ENCODE measurements around the gene SNAPC4.
"Not testable (repeated sequence)": the region's sequence is repeated elsewhere in the genome, so short reads cannot be mapped to it uniquely, and the experiment has no call there.

The SNAPC4 gene

GRCh38 chr9:136355616-136356557, 44.1 kb downstream of the SNAPC4 start:
- DNase-seq (ENCODE audit: low read depth, low spot score) = no peak

GRCh38 chr9:136354592-136355085, 45.3 kb downstream of the SNAPC4 start:
- DNase-seq (ENCODE audit: low read depth, low spot score) = no peak

- no peak for DNase-seq (ENCODE audit: low read depth, low spot score)
These were observed 46.0 kb downstream of the SNAPC4 start for GRCh38 chr9:136353757-136354488.

- DNase-seq (ENCODE audit: low read depth, low spot score) = no peak
These were observed 46.9 kb downstream of the SNAPC4 start for GRCh38 chr9:136353088-136353487.

- no peak for DNase-seq (ENCODE audit: low read depth, low spot score)
These were observed 47.3 kb downstream of the SNAPC4 start for GRCh38 chr9:136352682-136353081.

- not testable (repeated sequence) for DNase-seq (ENCODE audit: low read depth, low spot score)
These were observed 48.1 kb downstream of the SNAPC4 start for GRCh38 chr9:136351868-136352267.

GRCh38 chr9:136351252-136351800, 48.6 kb downstream of the SNAPC4 start:
- no peak for DNase-seq (ENCODE audit: low read depth, low spot score)
